SK-N-SH treated with all-trans-retinoic acid at 6 μM for 48 hours (cell line): ENCODE measurements around the gene NCKAP5.

Source experiments
- ATAC-seq: fragments of 200-7000 bp; cut with Tn5 transposase; 3 replicates; pipeline ENCODE4 v1.9.1; 2020; ENCODE audit warnings: mild to moderate bottlenecking, moderate library complexity
- BACH2 ChIP-seq: fragments of 250-450 bp; sonication (Bioruptor Pico); IDR thresholded peaks from 2 replicates; pipeline ENCODE4 v1.9.0; 2021; ENCODE audit warnings: mild to moderate bottlenecking, borderline replicate concordance
- CREB5 ChIP-seq: fragments of 250-450 bp; sonication (Bioruptor Pico); IDR thresholded peaks from 2 replicates; pipeline ENCODE4 v1.5.1; 2020; ENCODE audit warnings: low read depth, mild to moderate bottlenecking, moderate library complexity
- CSDC2 ChIP-seq: fragments of 250-450 bp; sonication (Bioruptor Pico); IDR thresholded peaks from 2 replicates; pipeline ENCODE4 v1.5.0; 2020; ENCODE audit warnings: mild to moderate bottlenecking, moderate library complexity
- CSRNP3 ChIP-seq: fragments of 250-450 bp; sonication (Bioruptor Pico); IDR thresholded peaks from 2 replicates; pipeline ENCODE4 v1.5.1; 2021; ENCODE audit warnings: mild to moderate bottlenecking, moderate library complexity
- ESRRG ChIP-seq: fragments of 250-450 bp; sonication (Bioruptor Pico); IDR thresholded peaks from 2 replicates; pipeline ENCODE4 v1.6.1; 2021; ENCODE audit warnings: mild to moderate bottlenecking
- GLIS3 ChIP-seq: fragments of 250-450 bp; sonication (Bioruptor Pico); IDR thresholded peaks from 2 replicates; pipeline ENCODE4 v1.5.0; 2020; ENCODE audit warnings: mild to moderate bottlenecking, moderate library complexity
- ISL1 ChIP-seq: fragments of 250-450 bp; sonication (Bioruptor Pico); IDR thresholded peaks from 2 replicates; pipeline ENCODE4 v2.1.2; 2022; ENCODE audit warnings: mild to moderate bottlenecking, moderate library complexity
- OSR1 ChIP-seq: fragments of 250-450 bp; sonication (Bioruptor Pico); IDR thresholded peaks from 2 replicates; pipeline ENCODE4 v1.8.0; 2022; ENCODE audit warnings: moderate library complexity, mild to moderate bottlenecking, inconsistent platforms
- PATZ1 ChIP-seq: fragments of 250-450 bp; sonication (Bioruptor Pico); IDR thresholded peaks from 2 replicates; pipeline ENCODE4 v1.8.0; 2020; ENCODE audit warnings: mild to moderate bottlenecking, moderate library complexity, borderline replicate concordance
- POU6F1 ChIP-seq: fragments of 250-450 bp; sonication (Bioruptor Pico); IDR thresholded peaks from 2 replicates; pipeline ENCODE4 v1.8.0; 2021; ENCODE audit warnings: low read depth, mild to moderate bottlenecking, moderate library complexity, borderline replicate concordance
- PPARA ChIP-seq: fragments of 250-450 bp; sonication (Bioruptor Pico); IDR thresholded peaks from 2 replicates; pipeline ENCODE4 v1.5.0; 2020; ENCODE audit warnings: mild to moderate bottlenecking, borderline replicate concordance
- SNAI2 ChIP-seq: fragments of 250-450 bp; sonication (Bioruptor Pico); IDR thresholded peaks from 2 replicates; pipeline ENCODE4 v1.5.0; 2020; ENCODE audit warnings: mild to moderate bottlenecking, moderate library complexity
- TCF4 ChIP-seq: fragments of 250-450 bp; sonication (Bioruptor Pico); IDR thresholded peaks from 2 replicates; pipeline ENCODE4 v1.8.0; 2021; ENCODE audit warnings: mild to moderate bottlenecking, moderate library complexity, borderline replicate concordance
- TOX ChIP-seq: fragments of 250-450 bp; sonication (Bioruptor Pico); IDR thresholded peaks from 2 replicates; pipeline ENCODE4 v1.8.0; 2021; ENCODE audit warnings: mild to moderate bottlenecking, moderate library complexity, borderline replicate concordance
- TSHZ2 ChIP-seq: fragments of 250-450 bp; sonication (Bioruptor Pico); IDR thresholded peaks from 2 replicates; pipeline ENCODE4 v1.5.0; 2020; ENCODE audit warnings: mild to moderate bottlenecking, moderate library complexity
- ZFP3 ChIP-seq: fragments of 250-450 bp; sonication (Bioruptor Pico); IDR thresholded peaks from 2 replicates; pipeline ENCODE4 v1.5.0; 2020; ENCODE audit warnings: mild to moderate bottlenecking, moderate library complexity
- ZFP30 ChIP-seq: fragments of 450-650 bp; formaldehyde crosslinking; IDR thresholded peaks from 2 replicates; pipeline ENCODE4 v1.5.0; 2022; ENCODE audit warnings: mild to moderate bottlenecking, moderate library complexity
- ZNF565 ChIP-seq: fragments of 450-650 bp; formaldehyde crosslinking; conservative IDR thresholded peaks from 2 replicates; pipeline ENCODE4 v1.5.0; 2020; ENCODE audit warnings: low read depth, mild to moderate bottlenecking, moderate library complexity
- ZNF70 ChIP-seq: fragments of 450-650 bp; formaldehyde crosslinking; IDR thresholded peaks from 2 replicates; pipeline ENCODE4 v1.5.0; 2020; ENCODE audit warnings: mild to moderate bottlenecking, moderate library complexity
- ZNF8 ChIP-seq: fragments of 450-650 bp; formaldehyde crosslinking; IDR thresholded peaks from 2 replicates; pipeline ENCODE4 v1.5.0; 2020; ENCODE audit warnings: mild to moderate bottlenecking, moderate library complexity

NCKAP5 gene

GRCh38 chr2:133342286-133343017 is 225.8 kb downstream of the NCKAP5 start (continued):
- TF ChIP-seq PATZ1 (CRISPR knock-in tag) (no peak), ZNF8 (CRISPR knock-in tag) (no peak), POU6F1 (no peak)

- no peak for ATAC-seq
- TF ChIP-seq ZFP30 (CRISPR knock-in tag): no peak
- no peak for TF ChIP-seq GLIS3 (CRISPR knock-in tag)
- TF ChIP-seq BACH2 (CRISPR knock-in tag): no peak
- TF ChIP-seq ZNF8 (CRISPR knock-in tag): no peak
- no peak for TF ChIP-seq ESRRG (CRISPR knock-in tag)
- TF ChIP-seq PPARA (CRISPR knock-in tag): no peak
- TF ChIP-seq SNAI2 (CRISPR knock-in tag): no peak
- TF ChIP-seq TSHZ2 (CRISPR knock-in tag): no peak
- no peak for TF ChIP-seq ZNF565 (CRISPR knock-in tag)
- no peak for TF ChIP-seq CREB5 (CRISPR knock-in tag)
- no peak for TF ChIP-seq CSRNP3 (CRISPR knock-in tag)
- TF ChIP-seq ISL1 (CRISPR knock-in tag): no peak
- no peak for TF ChIP-seq ZFP3 (CRISPR knock-in tag)
- TF ChIP-seq TCF4 (CRISPR knock-in tag): no peak
- TF ChIP-seq OSR1: no peak
- no peak for TF ChIP-seq CSDC2 (CRISPR knock-in tag)
These were observed 226.7 kb downstream of the NCKAP5 start for GRCh38 chr2:133341575-133341974.

GRCh38 chr2:133338224-133338623 is 230.0 kb downstream of the NCKAP5 start:
- no peak for ATAC-seq
- no peak for TF ChIP-seq TOX (CRISPR knock-in tag)
- TF ChIP-seq ZNF70 (CRISPR knock-in tag): no peak
- TF ChIP-seq ISL1 (CRISPR knock-in tag): no peak
- no peak for TF ChIP-seq POU6F1
- no peak for TF ChIP-seq CSRNP3 (CRISPR knock-in tag)
- no peak for TF ChIP-seq ZNF565 (CRISPR knock-in tag)
- TF ChIP-seq TSHZ2 (CRISPR knock-in tag): no peak
- TF ChIP-seq OSR1: no peak
